Measurements from ENCODE around the gene RNASE8.

RNASE8 gene

DNA sequence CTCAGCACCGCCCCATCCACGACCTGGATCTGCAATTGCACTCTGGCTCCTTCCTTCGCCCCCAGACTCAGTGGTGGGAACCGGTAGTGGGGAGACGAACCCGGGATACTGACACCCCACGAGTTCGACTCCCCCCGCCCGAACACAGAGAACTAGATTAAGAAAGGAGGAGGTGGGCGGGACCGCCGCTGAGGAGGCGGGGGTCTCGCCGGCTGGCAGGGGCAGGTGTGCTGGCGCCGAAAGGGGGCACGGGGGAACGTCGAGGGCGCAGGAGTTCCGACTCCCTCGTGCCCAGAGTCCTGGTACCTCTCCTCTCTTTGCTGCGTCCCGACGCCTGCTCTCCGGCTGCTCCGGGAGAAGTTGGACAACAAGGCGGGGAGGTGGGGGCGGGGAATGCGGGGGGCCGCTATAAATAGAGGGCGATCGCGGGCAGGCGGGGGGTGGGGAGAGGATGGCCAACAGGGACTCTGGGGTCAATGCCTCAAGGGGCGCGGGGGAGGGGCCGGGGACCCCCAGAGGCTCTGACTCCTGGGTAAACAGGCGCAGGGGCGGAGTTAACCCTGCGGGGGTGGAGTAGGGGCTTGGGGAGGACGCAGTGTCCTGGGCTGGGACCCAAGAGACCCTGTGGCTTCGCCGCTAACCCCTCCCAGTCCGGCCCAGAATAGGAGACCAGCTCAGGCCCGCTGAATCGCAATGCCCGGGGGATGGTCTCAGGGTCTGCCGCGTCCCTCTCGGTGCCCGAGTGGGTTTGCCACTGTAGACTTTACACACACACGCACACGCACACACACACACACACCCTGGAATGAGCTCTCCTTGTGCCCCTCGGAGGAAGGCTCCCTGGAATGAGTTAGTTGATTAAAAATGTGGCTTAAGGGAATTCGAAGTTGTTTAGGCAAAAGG, 32.0 kb upstream of the RNASE8 start:
- no peak overlapping the region for H3K4me3 ChIP-seq (ENCODE audit: low read length)
- TF ChIP-seq EZH2phosphoT487 (IDR thresholded peaks at IDR 0.05; ENCODE audit: borderline replicate concordance, low read length), result no peak
- TF ChIP-seq, protein P1, sequence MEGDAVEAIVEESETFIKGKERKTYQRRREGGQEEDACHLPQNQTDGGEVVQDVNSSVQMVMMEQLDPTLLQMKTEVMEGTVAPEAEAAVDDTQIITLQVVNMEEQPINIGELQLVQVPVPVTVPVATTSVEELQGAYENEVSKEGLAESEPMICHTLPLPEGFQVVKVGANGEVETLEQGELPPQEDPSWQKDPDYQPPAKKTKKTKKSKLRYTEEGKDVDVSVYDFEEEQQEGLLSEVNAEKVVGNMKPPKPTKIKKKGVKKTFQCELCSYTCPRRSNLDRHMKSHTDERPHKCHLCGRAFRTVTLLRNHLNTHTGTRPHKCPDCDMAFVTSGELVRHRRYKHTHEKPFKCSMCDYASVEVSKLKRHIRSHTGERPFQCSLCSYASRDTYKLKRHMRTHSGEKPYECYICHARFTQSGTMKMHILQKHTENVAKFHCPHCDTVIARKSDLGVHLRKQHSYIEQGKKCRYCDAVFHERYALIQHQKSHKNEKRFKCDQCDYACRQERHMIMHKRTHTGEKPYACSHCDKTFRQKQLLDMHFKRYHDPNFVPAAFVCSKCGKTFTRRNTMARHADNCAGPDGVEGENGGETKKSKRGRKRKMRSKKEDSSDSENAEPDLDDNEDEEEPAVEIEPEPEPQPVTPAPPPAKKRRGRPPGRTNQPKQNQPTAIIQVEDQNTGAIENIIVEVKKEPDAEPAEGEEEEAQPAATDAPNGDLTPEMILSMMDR (IDR thresholded peaks at IDR 0.05; ENCODE audit: low read depth, low read length, poor library complexity, severe bottlenecking), result no peak
- H3K27me3 ChIP-seq (ENCODE audit: control insufficient read depth, low read length), result peaks cover 45% of the 10 kb centered on the region
- no peaks in the 10 kb centered on the region for H3F3A ChIP-seq (ENCODE audit: control insufficient read depth, insufficient read depth)
- peak overlapping the region; percentile 24; the same call in 1 of the 2 replicates for H3K4me2 ChIP-seq (ENCODE audit: low read length)
- no peaks in the 10 kb centered on the region for H4K20me1 ChIP-seq (ENCODE audit: control insufficient read depth, insufficient read depth, low read depth, low read length)
- H3K79me2 ChIP-seq (ENCODE audit: control insufficient read depth, low read length), result no peaks in the 10 kb centered on the region
- no peaks in the 10 kb centered on the region for H3K4me1 ChIP-seq (ENCODE audit: control insufficient read depth, low read length)
- no peaks in the 10 kb centered on the region for H3K36me3 ChIP-seq (ENCODE audit: control insufficient read depth, low read length)
- no peak overlapping the region for H3K27ac ChIP-seq (ENCODE audit: low read depth, low read length)
- no peaks in the 10 kb centered on the region for H3K9me2 ChIP-seq (replicated peaks; ENCODE audit: control insufficient read depth, low read length)
- no peaks in the 10 kb centered on the region for H3K9me3 ChIP-seq (ENCODE audit: control insufficient read depth, insufficient read depth, low read length)

- H3K9me2 ChIP-seq (replicated peaks; ENCODE audit: control insufficient read depth, low read length), result no peaks in the 10 kb centered on the region
- H3K4me2 ChIP-seq (ENCODE audit: low read length), result no peak overlapping the region
- H3K9me3 ChIP-seq (ENCODE audit: control insufficient read depth, insufficient read depth, low read length), result no peaks in the 10 kb centered on the region
- H3K79me2 ChIP-seq (ENCODE audit: control insufficient read depth, low read length), result no peaks in the 10 kb centered on the region
- no peaks in the 10 kb centered on the region for H4K20me1 ChIP-seq (ENCODE audit: control insufficient read depth, insufficient read depth, low read depth, low read length)
- no peaks in the 10 kb centered on the region for H3K36me3 ChIP-seq (ENCODE audit: control insufficient read depth, low read length)
- H3F3A ChIP-seq (ENCODE audit: control insufficient read depth, insufficient read depth), result no peaks in the 10 kb centered on the region
- TF ChIP-seq, protein P1 (IDR thresholded peaks at IDR 0.05; ENCODE audit: low read depth, low read length, poor library complexity, severe bottlenecking), result no peak
- TF ChIP-seq EZH2phosphoT487 (IDR thresholded peaks at IDR 0.05; ENCODE audit: borderline replicate concordance, low read length), result no peak
- peaks cover 41% of the 10 kb centered on the region for H3K27me3 ChIP-seq (ENCODE audit: control insufficient read depth, low read length)
- no peaks in the 10 kb centered on the region for H3K4me1 ChIP-seq (ENCODE audit: control insufficient read depth, low read length)
- H3K4me3 ChIP-seq (ENCODE audit: low read length), result no peak overlapping the region
- H3K27ac ChIP-seq (ENCODE audit: low read depth, low read length), result no peak overlapping the region
Observed at GRCh38 chr14:21026274-21026987, 31.2 kb upstream of the RNASE8 start.

DNA sequence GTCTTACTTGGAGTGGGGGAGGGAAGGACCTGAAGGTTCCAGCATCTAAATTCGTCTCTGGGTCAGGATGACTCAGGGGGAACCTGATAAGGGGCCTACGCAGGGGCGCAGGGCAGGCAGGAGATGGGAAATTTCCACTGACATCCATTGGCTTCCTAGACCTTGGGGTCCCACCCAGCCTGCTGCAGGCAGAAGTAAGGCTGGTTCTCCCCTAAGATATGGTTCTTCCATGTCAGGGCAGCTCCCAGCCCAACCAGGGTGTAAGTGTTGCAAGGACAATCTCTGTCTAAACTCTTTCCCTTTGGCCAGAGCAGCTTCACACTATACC, 30.7 kb upstream of the RNASE8 start:
- Histone ChIP-seq H3K36me3 (ENCODE audit: control insufficient read depth, low read length) (no peaks in the 10 kb centered on the region), H3F3A (ENCODE audit: control insufficient read depth, insufficient read depth) (no peaks in the 10 kb centered on the region), H3K9me3 (ENCODE audit: control insufficient read depth, insufficient read depth, low read length) (no peaks in the 10 kb centered on the region), H3K27me3 (ENCODE audit: control insufficient read depth, low read length) (peaks cover 41% of the 10 kb centered on the region), H3K4me1 (ENCODE audit: control insufficient read depth, low read length) (no peaks in the 10 kb centered on the region), H4K20me1 (ENCODE audit: control insufficient read depth, insufficient read depth, low read depth, low read length) (no peaks in the 10 kb centered on the region), H3K9me2 (replicated peaks; ENCODE audit: control insufficient read depth, low read length) (no peaks in the 10 kb centered on the region), H3K27ac (ENCODE audit: low read depth, low read length) (no peak overlapping the region), H3K79me2 (ENCODE audit: control insufficient read depth, low read length) (no peaks in the 10 kb centered on the region), H3K4me2 (ENCODE audit: low read length) (no peak overlapping the region), H3K4me3 (ENCODE audit: low read length) (no peak overlapping the region)
- TF ChIP-seq, protein P1 (IDR thresholded peaks at IDR 0.05; ENCODE audit: low read depth, low read length, poor library complexity, severe bottlenecking), result no peak
- no peak for TF ChIP-seq EZH2phosphoT487 (IDR thresholded peaks at IDR 0.05; ENCODE audit: borderline replicate concordance, low read length)

Measured in DOHH2 (cell line).